Rectal smooth muscle tissue (tissue), 1 donor: ENCODE measurements around the gene CRYGC.

Experiments
- H3K27ac ChIP-seq: one replicate; pipeline ENCODE4 v1.7.0; 2013; ENCODE audit warnings: low read depth, low read length, inconsistent platforms
- H3K27me3 ChIP-seq: one replicate; pipeline ENCODE4 v1.7.0; 2013; ENCODE audit warnings: low read length; ENCODE audit not compliant: control insufficient read depth, insufficient read depth
- H3K36me3 ChIP-seq: one replicate; pipeline ENCODE4 v1.7.0; 2013; ENCODE audit warnings: low read length; ENCODE audit not compliant: control insufficient read depth, insufficient read depth
- H3K4me1 ChIP-seq: one replicate; pipeline ENCODE4 v1.7.0; 2013; ENCODE audit warnings: low read length; ENCODE audit not compliant: control insufficient read depth, insufficient read depth
- H3K4me3 ChIP-seq: one replicate; pipeline ENCODE4 v1.7.0; 2013; ENCODE audit warnings: low read length
- H3K9ac ChIP-seq: one replicate; pipeline ENCODE4 v1.7.0; 2013; ENCODE audit warnings: low read length

The CRYGC gene

GRCh38 chr2:208129744-208130711 is at the start of gene CRYGC:
TSS of gene CRYGC (minus strand) at chr2:208129828. CDS start at chr2:208129792, 36 bp downstream.
- Histone ChIP-seq H3K4me1 (no peaks in the 10 kb centered on the region), H3K27ac (no peak within 1 kb of the TSS), H3K27me3 (no peaks in the 10 kb centered on the region), H3K4me3 (no peak within 1 kb of the TSS), H3K9ac (no peak within 1 kb of the TSS), H3K36me3 (no peaks in the 10 kb centered on the region)

- Histone ChIP-seq H3K4me3 (no peak overlapping the region), H3K27ac (no peak overlapping the region), H3K4me1 (no peaks in the 10 kb centered on the region), H3K36me3 (no peaks in the 10 kb centered on the region), H3K9ac (no peak overlapping the region), H3K27me3 (no peaks in the 10 kb centered on the region)
These were observed 49.5 kb upstream of the CRYGC start for GRCh38 chr2:208179028-208179609.

- no peak overlapping the region for H3K4me3 ChIP-seq
- H3K27me3 ChIP-seq = no peaks in the 10 kb centered on the region
- no peaks in the 10 kb centered on the region for H3K36me3 ChIP-seq
- no peak overlapping the region for H3K27ac ChIP-seq
- no peak overlapping the region for H3K9ac ChIP-seq
- H3K4me1 ChIP-seq = no peaks in the 10 kb centered on the region
These were observed 46.2 kb upstream of the CRYGC start for GRCh38 chr2:208175840-208176153.

- no peaks in the 10 kb centered on the region for H3K36me3 ChIP-seq
- no peaks in the 10 kb centered on the region for H3K27me3 ChIP-seq
- no peaks in the 10 kb centered on the region for H3K4me1 ChIP-seq
- H3K27ac ChIP-seq = no peak overlapping the region
- no peak overlapping the region for H3K9ac ChIP-seq
- H3K4me3 ChIP-seq = no peak overlapping the region
These were observed 45.6 kb upstream of the CRYGC start for GRCh38 chr2:208175069-208175839.

- H3K4me1 ChIP-seq = no peaks in the 10 kb centered on the region
- no peak overlapping the region for H3K4me3 ChIP-seq
- H3K27me3 ChIP-seq = no peaks in the 10 kb centered on the region
- no peak overlapping the region for H3K27ac ChIP-seq
- H3K9ac ChIP-seq = no peak overlapping the region
- no peaks in the 10 kb centered on the region for H3K36me3 ChIP-seq
These were observed 44.5 kb upstream of the CRYGC start for GRCh38 chr2:208174144-208174543.

GRCh38 chr2:208172125-208172524 is 42.5 kb upstream of the CRYGC start:
- H3K27ac ChIP-seq = no peak overlapping the region
- H3K9ac ChIP-seq = no peak overlapping the region
- no peaks in the 10 kb centered on the region for H3K36me3 ChIP-seq
- no peaks in the 10 kb centered on the region for H3K4me1 ChIP-seq
- no peak overlapping the region for H3K4me3 ChIP-seq
- H3K27me3 ChIP-seq = no peaks in the 10 kb centered on the region

GRCh38 chr2:208164951-208165755 is 35.5 kb upstream of the CRYGC start:
- H3K27ac ChIP-seq = no peak overlapping the region
- no peaks in the 10 kb centered on the region for H3K27me3 ChIP-seq

GRCh38 chr2:208163489-208163888 is 33.9 kb upstream of the CRYGC start, which contains the start of gene CRYGA:
TSS of gene CRYGA (minus strand) at chr2:208163589. CDS start at chr2:208163556, 33 bp downstream.
- no peak within 1 kb of the TSS for H3K9ac ChIP-seq
- H3K4me3 ChIP-seq = no peak within 1 kb of the TSS
- H3K36me3 ChIP-seq = no peaks in the 10 kb centered on the region
- no peaks in the 10 kb centered on the region for H3K4me1 ChIP-seq
- no peak within 1 kb of the TSS for H3K27ac ChIP-seq
- no peaks in the 10 kb centered on the region for H3K27me3 ChIP-seq

More at GRCh38 chr2:208164951-208165755, 35.5 kb upstream of the CRYGC start:
- Histone ChIP-seq H3K9ac (no peak overlapping the region), H3K4me3 (no peak overlapping the region), H3K36me3 (no peaks in the 10 kb centered on the region), H3K4me1 (no peaks in the 10 kb centered on the region)

- H3K36me3 ChIP-seq = no peaks in the 10 kb centered on the region
- H3K27me3 ChIP-seq = no peaks in the 10 kb centered on the region
- H3K4me1 ChIP-seq = no peaks in the 10 kb centered on the region
- H3K9ac ChIP-seq = no peak overlapping the region
- no peak overlapping the region for H3K4me3 ChIP-seq
- H3K27ac ChIP-seq = no peak overlapping the region
These were observed 26.8 kb upstream of the CRYGC start for GRCh38 chr2:208156439-208156838.

- H3K27ac ChIP-seq = no peak overlapping the region
- no peak overlapping the region for H3K4me3 ChIP-seq
- no peaks in the 10 kb centered on the region for H3K27me3 ChIP-seq
- no peaks in the 10 kb centered on the region for H3K36me3 ChIP-seq
- no peak overlapping the region for H3K9ac ChIP-seq
- H3K4me1 ChIP-seq = no peaks in the 10 kb centered on the region
These were observed 23.5 kb upstream of the CRYGC start for GRCh38 chr2:208153156-208153555.

- Histone ChIP-seq H3K36me3 (no peaks in the 10 kb centered on the region), H3K27ac (no peak overlapping the region), H3K9ac (no peak overlapping the region), H3K27me3 (no peaks in the 10 kb centered on the region), H3K4me3 (no peak overlapping the region), H3K4me1 (no peaks in the 10 kb centered on the region)
These were observed 21.3 kb upstream of the CRYGC start for GRCh38 chr2:208150956-208151355.

GRCh38 chr2:208150094-208150493 is 20.5 kb upstream of the CRYGC start:
- no peak overlapping the region for H3K9ac ChIP-seq
- no peaks in the 10 kb centered on the region for H3K36me3 ChIP-seq
- H3K27ac ChIP-seq = no peak overlapping the region
- H3K27me3 ChIP-seq = no peaks in the 10 kb centered on the region
- H3K4me3 ChIP-seq = no peak overlapping the region
- no peaks in the 10 kb centered on the region for H3K4me1 ChIP-seq
